Prostate gland (tissue), 2 donors: ENCODE data around the gene FRMPD4. TPM values are rescaled to one million over a fixed set of nuclear protein-coding genes. Genes with fewer than 3 reads are reported as not detected.

ENCODE experiments used
- DNase-seq: peaks from one replicate; pipeline ENCODE4 v3.0.0-alpha.2; 2019; ENCODE audit warnings: low spot score
- H3K27ac ChIP-seq, 2 donors: fragments of 200-600 bp; sonication (generic); 2 replicates each; pipeline ENCODE4 v1.5.1; 2017 to 2019
- H3K27me3 ChIP-seq: fragments of 200-600 bp; sonication (generic); replicated peaks from 2 replicates; pipeline ENCODE4 v1.5.1; 2019; ENCODE audit not compliant: insufficient read depth
- H3K36me3 ChIP-seq, 2 donors: fragments of 200-600 bp; sonication (generic); 1 replicate in 1 of 2; 2 replicates in 1 of 2; pipeline versions ENCODE4 v1.5.1 to v1.8.1; 2017 to 2019
- H3K4me1 ChIP-seq: fragments of 200-600 bp; sonication (generic); replicated peaks from 2 replicates; pipeline ENCODE4 v1.5.1; 2019
- H3K4me3 ChIP-seq, 2 donors: fragments of 200-600 bp; sonication (generic); 2 replicates each; pipeline ENCODE4 v1.5.1; 2017 to 2019
- H3K9me3 ChIP-seq: fragments of 200-600 bp; sonication (generic); 2 replicates; pipeline ENCODE4 v1.5.1; 2017
- CTCF ChIP-seq, 4 experiments: fragments of 200-600 bp in 2 of 4; fragments of 450-650 bp in 2 of 4; sonication (generic) in 2 of 4; IDR thresholded peaks; 1 replicate in 3 of 4; 2 replicates in 1 of 4; pipeline ENCODE4 v1.5.1; 2016 to 2019; ENCODE audit warnings: antibody characterized with exemption in 4 of 4, mild to moderate bottlenecking in 2 of 4, moderate library complexity in 2 of 4
- POLR2A ChIP-seq: fragments of 450-650 bp; IDR thresholded peaks from one replicate; pipeline ENCODE4 v1.6.1; 2016; ENCODE audit warnings: antibody characterized with exemption, mild to moderate bottlenecking
- POLR2AphosphoS5 ChIP-seq: sonication (generic); formaldehyde crosslinking; IDR thresholded peaks from one replicate; pipeline ENCODE4 v1.6.1; 2017; ENCODE audit warnings: antibody characterized with exemption
- WGBS: methylation state at CpG from one replicate; pipeline ENCODE4 v1.1.5; 2018; 5-methylcytosine and 5-hydroxymethylcytosine counted together
- intact Hi-C: fragments of 100-400 bp; cut with DNase I; formaldehyde crosslinking; loops from one replicate; pipeline ENCODE4 v1.14.2; 2022
- total RNA-seq, 2 donors: library from RNA; depleted of rRNA; stranded (reverse); fragments of >200 nt; gene quantifications; one replicate each; pipeline ENCODE4 v1.1.0, GENCODE V29; 2016

FRMPD4 gene
- total RNA-seq, 2 donors from 2014 or later = 0.09 to 1.2 TPM

GRCh38 chrX:12582649-12583048 is 444.4 kb downstream of the FRMPD4 start:
- no peaks in the 10 kb centered on the region for H3K9me3 ChIP-seq
- TF ChIP-seq CTCF (IDR thresholded peaks at IDR 0.05) (no peak), POLR2A (no peak), POLR2AphosphoS5 (no peak)
- 55% methylated on average over 4 of the region's 4 CpGs for WGBS
- no peaks in the 10 kb centered on the region for H3K27me3 ChIP-seq
- H3K36me3 ChIP-seq = no peaks in the 10 kb centered on the region
- no peak overlapping the region for H3K4me3 ChIP-seq
- DNase-seq = no peak
- no peak overlapping the region for H3K27ac ChIP-seq
- intact Hi-C loops = no loop called here
- no peaks in the 10 kb centered on the region for H3K4me1 ChIP-seq

- Histone ChIP-seq H3K4me3 (no peak overlapping the region), H3K4me1 (no peaks in the 10 kb centered on the region), H3K9me3 (no peaks in the 10 kb centered on the region), H3K27me3 (no peaks in the 10 kb centered on the region), H3K27ac (no peak overlapping the region), H3K36me3 (no peaks in the 10 kb centered on the region)
- no peak for DNase-seq
- WGBS = 80% methylated on average over 16 of the region's 25 CpGs
- intact Hi-C loops = no loop called here
- TF ChIP-seq CTCF (IDR thresholded peaks at IDR 0.05) (no peak), POLR2A (no peak), POLR2AphosphoS5 (no peak)
Measured at GRCh38 chrX:12583543-12583942, 445.3 kb downstream of the FRMPD4 start.

GRCh38 chrX:12595720-12596119 is 457.4 kb downstream of the FRMPD4 start:
- Histone ChIP-seq H3K27ac (no peak overlapping the region), H3K9me3 (no peaks in the 10 kb centered on the region), H3K4me3 (no peak overlapping the region), H3K4me1 (no peaks in the 10 kb centered on the region), H3K27me3 (no peaks in the 10 kb centered on the region), H3K36me3 (no peaks in the 10 kb centered on the region)
- no peak for DNase-seq
- TF ChIP-seq POLR2A = no peak
- TF ChIP-seq CTCF (IDR thresholded peaks at IDR 0.05) = no peak
- no peak for TF ChIP-seq POLR2AphosphoS5
- intact Hi-C loops = no loop called here
- WGBS = 57% methylated on average over 1 of the region's 1 CpG

- H3K4me1 ChIP-seq = no peaks in the 10 kb centered on the region
- no peaks in the 10 kb centered on the region for H3K36me3 ChIP-seq
- intact Hi-C loops = no loop called here
- no peaks in the 10 kb centered on the region for H3K9me3 ChIP-seq
- no peak overlapping the region for H3K27ac ChIP-seq
- no peak for DNase-seq
- 92% methylated on average over 2 of the region's 2 CpGs for WGBS
- TF ChIP-seq POLR2A = no peak
- no peak for TF ChIP-seq CTCF (IDR thresholded peaks at IDR 0.05)
- TF ChIP-seq POLR2AphosphoS5 = no peak
- no peak overlapping the region for H3K4me3 ChIP-seq
- H3K27me3 ChIP-seq = no peaks in the 10 kb centered on the region
Measured at GRCh38 chrX:12610079-12610478, 471.8 kb downstream of the FRMPD4 start.

GRCh38 chrX:12611471-12611870 is 473.2 kb downstream of the FRMPD4 start:
- 83% methylated on average over 4 of the region's 4 CpGs for WGBS
- intact Hi-C loops = no loop called here

More at GRCh38 chrX:12611471-12611870, 473.2 kb downstream of the FRMPD4 start:
- Histone ChIP-seq H3K9me3 (no peaks in the 10 kb centered on the region), H3K4me3 (no peak overlapping the region), H3K27ac (no peak overlapping the region), H3K36me3 (no peaks in the 10 kb centered on the region), H3K27me3 (no peaks in the 10 kb centered on the region), H3K4me1 (no peaks in the 10 kb centered on the region)
- DNase-seq = no peak
- TF ChIP-seq POLR2AphosphoS5 (no peak), POLR2A (no peak), CTCF (IDR thresholded peaks at IDR 0.05) (no peak)
